Uterus (tissue), 2 donors: Measurements from ENCODE around the gene NUBP2.

Experiments
- POLR2A ChIP-seq, 2 donors: fragments of 450-650 bp; IDR thresholded peaks; one replicate each; pipeline ENCODE4 v1.6.1; 2016; ENCODE audit warnings: antibody characterized with exemption in 2 of 2, mild to moderate bottlenecking in 1 of 2, moderate library complexity in 1 of 2
- TF ChIP-seq, protein P1 (sequence below), 4 experiments: fragments of 200-600 bp in 2 of 4; fragments of 450-650 bp in 2 of 4; sonication (generic) in 2 of 4; IDR thresholded peaks; one replicate each; pipeline ENCODE4 v1.5.1; 2016 to 2019; ENCODE audit warnings: antibody characterized with exemption in 4 of 4, mild to moderate bottlenecking in 2 of 4, moderate library complexity in 1 of 4

DNA sequence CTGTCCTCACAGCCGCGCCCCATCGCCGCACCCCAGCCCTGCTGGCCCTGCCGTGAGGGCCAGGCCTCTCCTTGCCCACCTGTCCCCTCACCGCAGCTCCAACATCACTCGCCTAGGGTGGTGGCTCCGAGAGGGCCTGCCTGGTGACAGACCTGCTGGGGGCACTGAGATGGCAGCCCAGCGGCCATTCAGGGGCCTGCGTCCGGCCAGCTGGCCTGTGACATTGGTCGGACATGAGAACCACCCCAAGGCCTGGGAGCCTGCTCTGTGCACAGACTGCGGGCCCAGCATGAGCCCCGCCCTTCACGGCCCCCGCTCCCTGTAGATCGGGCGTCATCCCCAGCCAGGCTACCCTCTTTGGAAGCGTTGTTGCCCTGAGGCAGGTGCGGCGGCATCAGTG is 23.2 kb upstream of the NUBP2 start:
- TF ChIP-seq, protein P1, sequence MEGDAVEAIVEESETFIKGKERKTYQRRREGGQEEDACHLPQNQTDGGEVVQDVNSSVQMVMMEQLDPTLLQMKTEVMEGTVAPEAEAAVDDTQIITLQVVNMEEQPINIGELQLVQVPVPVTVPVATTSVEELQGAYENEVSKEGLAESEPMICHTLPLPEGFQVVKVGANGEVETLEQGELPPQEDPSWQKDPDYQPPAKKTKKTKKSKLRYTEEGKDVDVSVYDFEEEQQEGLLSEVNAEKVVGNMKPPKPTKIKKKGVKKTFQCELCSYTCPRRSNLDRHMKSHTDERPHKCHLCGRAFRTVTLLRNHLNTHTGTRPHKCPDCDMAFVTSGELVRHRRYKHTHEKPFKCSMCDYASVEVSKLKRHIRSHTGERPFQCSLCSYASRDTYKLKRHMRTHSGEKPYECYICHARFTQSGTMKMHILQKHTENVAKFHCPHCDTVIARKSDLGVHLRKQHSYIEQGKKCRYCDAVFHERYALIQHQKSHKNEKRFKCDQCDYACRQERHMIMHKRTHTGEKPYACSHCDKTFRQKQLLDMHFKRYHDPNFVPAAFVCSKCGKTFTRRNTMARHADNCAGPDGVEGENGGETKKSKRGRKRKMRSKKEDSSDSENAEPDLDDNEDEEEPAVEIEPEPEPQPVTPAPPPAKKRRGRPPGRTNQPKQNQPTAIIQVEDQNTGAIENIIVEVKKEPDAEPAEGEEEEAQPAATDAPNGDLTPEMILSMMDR (IDR thresholded peaks at IDR 0.05), result no peak
- TF ChIP-seq POLR2A (IDR thresholded peaks at IDR 0.05), result no peak
